ENCODE data around the gene SEC14L1. TPM values are rescaled to one million over a fixed set of nuclear protein-coding genes. Genes with fewer than 3 reads are reported as not detected.
A peak's percentile ranks its signal among the peaks of the same experiment; 100 is the strongest.

Gene SEC14L1
- total RNA-seq, 1 donor from 2014 or later: 93.2 TPM

- Mint-ChIP-seq H3K9me3 (ENCODE audit: unreplicated experiment) (peaks cover 2% of the 10 kb centered on the region), H3K27ac (ENCODE audit: unreplicated experiment) (peak overlapping the region; percentile 66), H3K27me3 (ENCODE audit: low read depth, unreplicated experiment) (no peaks in the 10 kb centered on the region), H3K4me1 (ENCODE audit: low read depth, unreplicated experiment) (no peaks in the 10 kb centered on the region), H3K36me3 (ENCODE audit: low read depth, unreplicated experiment) (peaks cover 16% of the 10 kb centered on the region), H3K4me3 (ENCODE audit: unreplicated experiment) (no peak overlapping the region)
- FAIRE-seq (no peak), DNase-seq (ENCODE audit: low read depth) (no peak)
- no peaks in the 10 kb centered on the region for H3K4me1 ChIP-seq (ENCODE audit: insufficient read depth, low read length)
- no peak overlapping the region for H2AFZ ChIP-seq (ENCODE audit: low read depth, low read length)
- H3K4me2 ChIP-seq (ENCODE audit: low read length): no peak overlapping the region
- no peaks in the 10 kb centered on the region for H3K27me3 ChIP-seq (ENCODE audit: insufficient read depth, low read length)
- no peaks in the 10 kb centered on the region for H3K9me3 ChIP-seq (ENCODE audit: insufficient read depth, low read depth, low read length)
- no peak overlapping the region for H3K9ac ChIP-seq (ENCODE audit: low read length)
- no peaks in the 10 kb centered on the region for H3K79me2 ChIP-seq (ENCODE audit: insufficient read depth, low read length)
- H3K36me3 ChIP-seq (ENCODE audit: insufficient read depth, low read length): no peaks in the 10 kb centered on the region
- no peaks in the 10 kb centered on the region for H4K20me1 ChIP-seq (ENCODE audit: insufficient read depth, low read length)
- H3K4me3 ChIP-seq (ENCODE audit: insufficient read depth, low read depth, low read length): no peak overlapping the region
- no peak overlapping the region for H3K27ac ChIP-seq (ENCODE audit: low read depth, low read length)
- no peak for TF ChIP-seq EZH2 (IDR thresholded peaks at IDR 0.05; ENCODE audit: insufficient read depth, low read length)
- TF ChIP-seq, protein P1, sequence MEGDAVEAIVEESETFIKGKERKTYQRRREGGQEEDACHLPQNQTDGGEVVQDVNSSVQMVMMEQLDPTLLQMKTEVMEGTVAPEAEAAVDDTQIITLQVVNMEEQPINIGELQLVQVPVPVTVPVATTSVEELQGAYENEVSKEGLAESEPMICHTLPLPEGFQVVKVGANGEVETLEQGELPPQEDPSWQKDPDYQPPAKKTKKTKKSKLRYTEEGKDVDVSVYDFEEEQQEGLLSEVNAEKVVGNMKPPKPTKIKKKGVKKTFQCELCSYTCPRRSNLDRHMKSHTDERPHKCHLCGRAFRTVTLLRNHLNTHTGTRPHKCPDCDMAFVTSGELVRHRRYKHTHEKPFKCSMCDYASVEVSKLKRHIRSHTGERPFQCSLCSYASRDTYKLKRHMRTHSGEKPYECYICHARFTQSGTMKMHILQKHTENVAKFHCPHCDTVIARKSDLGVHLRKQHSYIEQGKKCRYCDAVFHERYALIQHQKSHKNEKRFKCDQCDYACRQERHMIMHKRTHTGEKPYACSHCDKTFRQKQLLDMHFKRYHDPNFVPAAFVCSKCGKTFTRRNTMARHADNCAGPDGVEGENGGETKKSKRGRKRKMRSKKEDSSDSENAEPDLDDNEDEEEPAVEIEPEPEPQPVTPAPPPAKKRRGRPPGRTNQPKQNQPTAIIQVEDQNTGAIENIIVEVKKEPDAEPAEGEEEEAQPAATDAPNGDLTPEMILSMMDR (IDR thresholded peaks at IDR 0.05; ENCODE audit: insufficient read depth, low read depth, low read length): no peak
These were observed 83.1 kb downstream of the SEC14L1 start for GRCh38 chr17:77223642-77224420.

DNA sequence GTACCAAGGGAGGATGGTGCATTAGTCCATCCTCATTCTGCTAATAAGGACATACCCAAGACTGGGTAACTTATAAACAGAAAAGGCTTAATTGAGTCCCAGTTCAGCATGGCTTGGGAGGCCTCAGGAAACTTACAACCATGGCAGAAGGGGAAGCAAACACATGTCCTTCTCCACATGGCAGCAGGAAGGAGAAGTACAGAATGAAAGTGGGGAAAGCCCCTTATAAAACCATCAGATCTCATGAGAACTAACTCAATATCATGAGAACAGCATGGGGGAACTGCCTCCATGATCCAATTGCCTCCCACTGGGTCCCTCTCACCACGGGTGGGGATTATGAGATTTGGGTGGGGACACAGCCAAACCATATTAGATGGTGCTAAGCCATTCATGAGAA lies 84.5 kb downstream of the SEC14L1 start:
- Histone ChIP-seq H3K27ac (ENCODE audit: low read depth, low read length) (no peak overlapping the region), H3K9ac (ENCODE audit: low read length) (no peak overlapping the region), H3K4me2 (ENCODE audit: low read length) (no peak overlapping the region), H3K36me3 (ENCODE audit: insufficient read depth, low read length) (no peaks in the 10 kb centered on the region), H3K4me3 (ENCODE audit: insufficient read depth, low read depth, low read length) (no peak overlapping the region), H2AFZ (ENCODE audit: low read depth, low read length) (no peak overlapping the region), H3K9me3 (ENCODE audit: insufficient read depth, low read depth, low read length) (no peaks in the 10 kb centered on the region), H4K20me1 (ENCODE audit: insufficient read depth, low read length) (no peaks in the 10 kb centered on the region), H3K4me1 (ENCODE audit: insufficient read depth, low read length) (no peaks in the 10 kb centered on the region), H3K27me3 (ENCODE audit: insufficient read depth, low read length) (no peaks in the 10 kb centered on the region), H3K79me2 (ENCODE audit: insufficient read depth, low read length) (no peaks in the 10 kb centered on the region)
- Mint-ChIP-seq H3K27ac (ENCODE audit: unreplicated experiment) (no peak overlapping the region), H3K4me3 (ENCODE audit: unreplicated experiment) (no peak overlapping the region), H3K9me3 (ENCODE audit: unreplicated experiment) (peaks cover 2% of the 10 kb centered on the region), H3K27me3 (ENCODE audit: low read depth, unreplicated experiment) (no peaks in the 10 kb centered on the region), H3K36me3 (ENCODE audit: low read depth, unreplicated experiment) (peaks cover 16% of the 10 kb centered on the region), H3K4me1 (ENCODE audit: low read depth, unreplicated experiment) (no peaks in the 10 kb centered on the region)
- TF ChIP-seq, protein P1 (IDR thresholded peaks at IDR 0.05; ENCODE audit: insufficient read depth, low read depth, low read length): no peak
- TF ChIP-seq EZH2 (IDR thresholded peaks at IDR 0.05; ENCODE audit: insufficient read depth, low read length): no peak
- DNase-seq (ENCODE audit: low read depth): no peak
- FAIRE-seq: no peak
